Subcutaneous abdominal adipose tissue (tissue), 5 donors: ENCODE measurements around the gene JAGN1.
A peak's percentile ranks its signal among the peaks of the same experiment; 100 is the strongest.
"Not testable (repeated sequence)": the region's sequence is repeated elsewhere in the genome, so short reads cannot be mapped to it uniquely, and the experiment has no call there.

ENCODE experiments used
- H3K27ac ChIP-seq: one replicate; pipeline ENCODE4 v1.7.0; 2013; ENCODE audit warnings: low read depth, mild to moderate bottlenecking, inconsistent platforms, low read length, moderate library complexity
- H3K27me3 ChIP-seq, 5 donors: one replicate each; pipeline ENCODE4 v1.7.0; 2013; ENCODE audit warnings: low read length in 5 of 5, inconsistent platforms in 1 of 5; ENCODE audit not compliant: control insufficient read depth in 5 of 5, insufficient read depth in 4 of 5
- H3K36me3 ChIP-seq, 5 donors: one replicate each; pipeline ENCODE4 v1.7.0; 2013; ENCODE audit warnings: low read length in 5 of 5; ENCODE audit not compliant: control insufficient read depth in 5 of 5, insufficient read depth in 5 of 5
- H3K4me1 ChIP-seq, 5 donors: one replicate each; pipeline ENCODE4 v1.7.0; 2013; ENCODE audit warnings: low read length in 5 of 5, mild to moderate bottlenecking in 3 of 5, moderate library complexity in 1 of 5; ENCODE audit not compliant: control insufficient read depth in 5 of 5, insufficient read depth in 5 of 5
- H3K4me3 ChIP-seq, 5 donors: one replicate each; pipeline ENCODE4 v1.7.0; 2013; ENCODE audit warnings: low read length in 5 of 5, low read depth in 1 of 5
- H3K9ac ChIP-seq, 5 donors: one replicate each; pipeline ENCODE4 v1.7.0; 2013; ENCODE audit warnings: low read length in 5 of 5, mild to moderate bottlenecking in 4 of 5, moderate library complexity in 3 of 5
- H3K9me3 ChIP-seq, 5 donors: one replicate each; pipeline ENCODE4 v1.7.0; 2013; ENCODE audit warnings: low read length in 5 of 5; ENCODE audit not compliant: control insufficient read depth in 5 of 5
- donor health status: healthy.
- donor health status: healthy.
- donor health status: healthy.
- donor health status: healthy.
- donor health status: healthy.

JAGN1 gene

GRCh38 chr3:9890249-9891071, at the start of gene JAGN1:
Gene JAGN1 (plus strand): TSS chr3:9890610. CDS start chr3:9890723, 113 bp downstream.
- Histone ChIP-seq H3K27ac (peak within 1 kb of the TSS; percentile 98), H3K4me1 (peaks cover 1 to 42% (median 21%) of the 10 kb centered on the region in 5 donors), H3K4me3 (peak within 1 kb of the TSS; percentile 85 to 99 (median 98)), H3K9me3 (no peaks in the 10 kb centered on the region), H3K9ac (peak within 1 kb of the TSS; percentile 84 to 100 (median 99)), H3K36me3 (peaks cover 0 to 14% (median 13%) of the 10 kb centered on the region in 5 donors), H3K27me3 (no peaks in the 10 kb centered on the region)

GRCh38 chr3:9841015-9841414, 49.4 kb upstream of the JAGN1 start:
- Histone ChIP-seq H3K36me3 (peaks cover 0 to 46% (median 38%) of the 10 kb centered on the region in 5 donors), H3K4me1 (peaks cover 0 to 26% (median 19%) of the 10 kb centered on the region in 5 donors), H3K9ac (no peak overlapping the region), H3K27me3 (no peaks in the 10 kb centered on the region), H3K27ac (no peak overlapping the region), H3K9me3 (no peaks in the 10 kb centered on the region), H3K4me3 (no peak overlapping the region)

- H3K4me3 ChIP-seq: peak within 1 kb of the TSS; percentile 92 to 97 (median 95)
- no peaks in the 10 kb centered on the region for H3K9me3 ChIP-seq
- H3K9ac ChIP-seq: peak within 1 kb of the TSS; percentile 68 to 91 (median 80)
- no peaks in the 10 kb centered on the region for H3K27me3 ChIP-seq
- peak within 1 kb of the TSS; percentile 91 for H3K27ac ChIP-seq
- H3K4me1 ChIP-seq: peaks cover 0 to 30% (median 19%) of the 10 kb centered on the region in 5 donors
- H3K36me3 ChIP-seq: peaks cover 0 to 29% (median 21%) of the 10 kb centered on the region in 5 donors
These were observed 46.5 kb upstream of the JAGN1 start, which contains the start of gene RPUSD3 for GRCh38 chr3:9843715-9844438. Gene RPUSD3 (minus strand): TSS chr3:9844008. CDS start chr3:9843990, 18 bp downstream.

- Histone ChIP-seq H3K36me3 (peaks cover 0 to 9% (median 6%) of the 10 kb centered on the region in 5 donors), H3K27me3 (no peaks in the 10 kb centered on the region), H3K9ac (no peak overlapping the region), H3K4me3 (no peak overlapping the region), H3K4me1 (peaks cover 0 to 25% (median 19%) of the 10 kb centered on the region in 5 donors), H3K9me3 (no peaks in the 10 kb centered on the region), H3K27ac (no peak overlapping the region)
These were observed 44.2 kb upstream of the JAGN1 start for GRCh38 chr3:9846231-9846630.

- H3K27me3 ChIP-seq: no peaks in the 10 kb centered on the region
- H3K4me1 ChIP-seq: peaks cover 0 to 25% (median 19%) of the 10 kb centered on the region in 5 donors
- H3K36me3 ChIP-seq: peaks cover 0 to 1% (median 0%) of the 10 kb centered on the region in 5 donors
- no peaks in the 10 kb centered on the region for H3K9me3 ChIP-seq
- no peak overlapping the region for H3K9ac ChIP-seq
- no peak overlapping the region for H3K27ac ChIP-seq
- H3K4me3 ChIP-seq: no peak overlapping the region
These were observed 43.4 kb upstream of the JAGN1 start for GRCh38 chr3:9846931-9847488.

- H3K4me1 ChIP-seq: peaks cover 2 to 26% (median 15%) of the 10 kb centered on the region in 5 donors
- H3K9ac ChIP-seq, H3K27me3 ChIP-seq, H3K36me3 ChIP-seq, H3K27ac ChIP-seq, H3K4me3 ChIP-seq, H3K9me3 ChIP-seq: not testable (repeated sequence)
These were observed 42.5 kb upstream of the JAGN1 start for GRCh38 chr3:9847870-9848269.

- peaks cover 2 to 19% (median 6%) of the 10 kb centered on the region in 5 donors for H3K4me1 ChIP-seq
- H3K27me3 ChIP-seq, H3K9ac ChIP-seq, H3K4me3 ChIP-seq, H3K9me3 ChIP-seq, H3K27ac ChIP-seq, H3K36me3 ChIP-seq: not testable (repeated sequence)
These were observed 41.5 kb upstream of the JAGN1 start for GRCh38 chr3:9848860-9849259.

GRCh38 chr3:9851383-9851782, 39.0 kb upstream of the JAGN1 start:
- not testable (repeated sequence) for H3K4me3 ChIP-seq, H3K27me3 ChIP-seq, H3K27ac ChIP-seq, H3K9me3 ChIP-seq, H3K36me3 ChIP-seq, H3K9ac ChIP-seq
- peaks cover 0 to 14% (median 2%) of the 10 kb centered on the region in 5 donors for H3K4me1 ChIP-seq

GRCh38 chr3:9851926-9852325, 38.5 kb upstream of the JAGN1 start:
- H3K4me3 ChIP-seq, H3K9ac ChIP-seq, H3K27ac ChIP-seq, H3K9me3 ChIP-seq, H3K36me3 ChIP-seq, H3K27me3 ChIP-seq: not testable (repeated sequence)
- peaks cover 0 to 14% (median 2%) of the 10 kb centered on the region in 5 donors for H3K4me1 ChIP-seq
